ENCODE data around the gene MUC3A. TPM values are rescaled to one million over a fixed set of nuclear protein-coding genes. Genes with fewer than 3 reads are reported as not detected.
"Not testable (repeated sequence)": the region's sequence is repeated elsewhere in the genome, so short reads cannot be mapped to it uniquely, and the experiment has no call there.

The MUC3A gene
- total and polyA plus RNA-seq, 4 donors: 0.25 to 2.9 (median 0.87) TPM

GRCh38 chr7:101000025-101000424, 50.7 kb downstream of the MUC3A start:
- not testable (repeated sequence) for H3K9me3 ChIP-seq (ENCODE audit: control insufficient read depth in 4 of 4, low read length in 3 of 4); DNase-seq (ENCODE audit: low spot score); H3K27ac ChIP-seq (ENCODE audit: low read depth in 1 of 2, low read length in 2 of 2); H3K4me3 ChIP-seq (ENCODE audit: low read depth in 1 of 3, low read length in 3 of 3); H3K36me3 ChIP-seq (ENCODE audit: control insufficient read depth in 4 of 4, insufficient read depth in 3 of 4, low read depth in 1 of 4, low read length in 3 of 4); H3K9ac ChIP-seq (ENCODE audit: low read depth in 1 of 2, low read length in 2 of 2); H3K4me1 ChIP-seq (ENCODE audit: control insufficient read depth in 4 of 4, insufficient read depth in 4 of 4, low read length in 3 of 4); H3K27me3 ChIP-seq (ENCODE audit: control insufficient read depth in 4 of 4, insufficient read depth in 4 of 4, low read length in 3 of 4)
- 84% methylated on average over 10 of the region's 10 CpGs for WGBS

DNA sequence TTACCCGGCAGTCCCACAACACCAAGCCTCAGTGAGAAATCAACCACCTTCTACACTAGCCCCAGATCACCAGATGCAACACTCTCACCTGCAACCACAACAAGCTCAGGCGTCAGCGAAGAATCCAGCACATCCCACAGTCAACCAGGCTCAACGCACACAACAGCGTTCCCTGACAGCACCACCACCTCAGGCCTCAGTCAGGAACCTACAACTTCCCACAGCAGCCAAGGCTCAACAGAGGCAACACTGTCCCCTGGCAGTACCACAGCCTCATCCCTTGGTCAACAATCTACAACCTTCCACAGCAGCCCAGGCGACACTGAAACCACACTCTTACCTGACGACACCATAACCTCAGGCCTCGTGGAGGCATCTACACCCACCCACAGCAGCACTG, 53.0 kb downstream of the MUC3A start:
- not testable (repeated sequence) for H3K27ac ChIP-seq (ENCODE audit: low read depth in 1 of 2, low read length in 2 of 2); DNase-seq (ENCODE audit: low spot score); H3K9me3 ChIP-seq (ENCODE audit: control insufficient read depth in 4 of 4, low read length in 3 of 4); H3K27me3 ChIP-seq (ENCODE audit: control insufficient read depth in 4 of 4, insufficient read depth in 4 of 4, low read length in 3 of 4); H3K4me1 ChIP-seq (ENCODE audit: control insufficient read depth in 4 of 4, insufficient read depth in 4 of 4, low read length in 3 of 4); H3K4me3 ChIP-seq (ENCODE audit: low read depth in 1 of 3, low read length in 3 of 3); H3K36me3 ChIP-seq (ENCODE audit: control insufficient read depth in 4 of 4, insufficient read depth in 3 of 4, low read depth in 1 of 4, low read length in 3 of 4); H3K9ac ChIP-seq (ENCODE audit: low read depth in 1 of 2, low read length in 2 of 2)
- WGBS: 97% methylated on average over 2 of the region's 8 CpGs

DNA sequence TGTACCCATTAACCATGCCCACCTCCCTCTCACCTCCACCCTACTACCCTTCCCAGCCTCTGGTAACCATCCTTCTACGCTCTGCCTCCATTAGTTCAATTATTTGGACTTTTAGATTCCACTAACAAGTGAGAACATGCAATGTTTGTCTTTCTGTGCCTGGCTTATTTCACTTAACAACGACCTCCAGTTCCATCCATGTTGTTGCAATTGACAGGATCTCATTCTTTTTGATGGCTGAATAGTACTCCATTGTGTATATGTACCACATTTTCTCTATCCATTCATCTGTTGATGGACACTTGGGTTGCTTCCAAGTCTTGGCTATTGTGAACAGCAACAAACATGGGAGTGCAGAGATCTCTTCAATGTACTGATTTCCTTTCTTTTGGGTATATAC, 58.0 kb downstream of the MUC3A start:
- not testable (repeated sequence) for DNase-seq (ENCODE audit: low spot score); H3K4me1 ChIP-seq (ENCODE audit: control insufficient read depth in 4 of 4, insufficient read depth in 4 of 4, low read length in 3 of 4); H3K9me3 ChIP-seq (ENCODE audit: control insufficient read depth in 4 of 4, low read length in 3 of 4); H3K9ac ChIP-seq (ENCODE audit: low read depth in 1 of 2, low read length in 2 of 2); H3K36me3 ChIP-seq (ENCODE audit: control insufficient read depth in 4 of 4, insufficient read depth in 3 of 4, low read depth in 1 of 4, low read length in 3 of 4); H3K27ac ChIP-seq (ENCODE audit: low read depth in 1 of 2, low read length in 2 of 2); H3K4me3 ChIP-seq (ENCODE audit: low read depth in 1 of 3, low read length in 3 of 3); H3K27me3 ChIP-seq (ENCODE audit: control insufficient read depth in 4 of 4, insufficient read depth in 4 of 4, low read length in 3 of 4)
- WGBS: 66% methylated on average over 2 of the region's 2 CpGs

DNA sequence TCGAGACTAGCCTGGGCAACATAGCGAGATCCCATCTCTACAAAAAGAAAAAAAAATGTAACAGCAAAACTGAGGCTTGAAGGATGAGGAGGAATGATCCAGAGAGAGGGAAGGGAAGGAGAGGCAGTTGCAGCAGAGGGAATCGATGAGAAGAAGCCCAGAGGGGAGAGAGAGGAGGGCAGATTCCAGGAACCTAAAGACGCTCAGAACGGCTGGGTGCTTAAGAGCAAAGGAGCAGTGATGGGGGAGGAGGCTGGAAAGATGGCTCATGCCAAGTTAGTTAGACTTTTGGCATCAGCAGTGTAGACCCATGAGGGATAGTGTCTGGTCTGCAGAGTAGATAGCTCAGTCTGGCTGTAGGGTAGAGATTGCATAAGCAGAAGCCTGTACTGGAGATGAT, 60.3 kb downstream of the MUC3A start:
- Histone ChIP-seq H3K9me3 (ENCODE audit: control insufficient read depth in 4 of 4, low read length in 3 of 4) (no peaks in the 10 kb centered on the region), H3K27ac (ENCODE audit: low read depth in 1 of 2, low read length in 2 of 2) (no peak overlapping the region), H3K36me3 (ENCODE audit: control insufficient read depth in 4 of 4, insufficient read depth in 3 of 4, low read depth in 1 of 4, low read length in 3 of 4) (no peaks in the 10 kb centered on the region), H3K4me3 (ENCODE audit: low read depth in 1 of 3, low read length in 3 of 3) (no peak overlapping the region), H3K27me3 (ENCODE audit: control insufficient read depth in 4 of 4, insufficient read depth in 4 of 4, low read length in 3 of 4) (peaks cover 0 to 4% (median 0%) of the 10 kb centered on the region in 4 donors), H3K4me1 (ENCODE audit: control insufficient read depth in 4 of 4, insufficient read depth in 4 of 4, low read length in 3 of 4) (no peaks in the 10 kb centered on the region), H3K9ac (ENCODE audit: low read depth in 1 of 2, low read length in 2 of 2) (no peak overlapping the region)
- TF ChIP-seq YY1 (IDR thresholded peaks at IDR 0.05) (no peak), SP1 (IDR thresholded peaks at IDR 0.05) (no peak), GABPA (IDR thresholded peaks at IDR 0.05 in 1 of 2, conservative IDR thresholded peaks at IDR 0.05 in 1 of 2) (no peak), NR2F2 (IDR thresholded peaks at IDR 0.05) (no peak), JUND (IDR thresholded peaks at IDR 0.05) (no peak), ATF3 (IDR thresholded peaks at IDR 0.05) (no peak), FOXA1 (IDR thresholded peaks at IDR 0.05) (no peak), TAF1 (conservative IDR thresholded peaks at IDR 0.05) (no peak), RAD21 (IDR thresholded peaks at IDR 0.05) (no peak)
- TF ChIP-seq, protein P1, sequence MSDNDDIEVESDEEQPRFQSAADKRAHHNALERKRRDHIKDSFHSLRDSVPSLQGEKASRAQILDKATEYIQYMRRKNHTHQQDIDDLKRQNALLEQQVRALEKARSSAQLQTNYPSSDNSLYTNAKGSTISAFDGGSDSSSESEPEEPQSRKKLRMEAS (IDR thresholded peaks at IDR 0.05): no peak
- TF ChIP-seq, protein P2, sequence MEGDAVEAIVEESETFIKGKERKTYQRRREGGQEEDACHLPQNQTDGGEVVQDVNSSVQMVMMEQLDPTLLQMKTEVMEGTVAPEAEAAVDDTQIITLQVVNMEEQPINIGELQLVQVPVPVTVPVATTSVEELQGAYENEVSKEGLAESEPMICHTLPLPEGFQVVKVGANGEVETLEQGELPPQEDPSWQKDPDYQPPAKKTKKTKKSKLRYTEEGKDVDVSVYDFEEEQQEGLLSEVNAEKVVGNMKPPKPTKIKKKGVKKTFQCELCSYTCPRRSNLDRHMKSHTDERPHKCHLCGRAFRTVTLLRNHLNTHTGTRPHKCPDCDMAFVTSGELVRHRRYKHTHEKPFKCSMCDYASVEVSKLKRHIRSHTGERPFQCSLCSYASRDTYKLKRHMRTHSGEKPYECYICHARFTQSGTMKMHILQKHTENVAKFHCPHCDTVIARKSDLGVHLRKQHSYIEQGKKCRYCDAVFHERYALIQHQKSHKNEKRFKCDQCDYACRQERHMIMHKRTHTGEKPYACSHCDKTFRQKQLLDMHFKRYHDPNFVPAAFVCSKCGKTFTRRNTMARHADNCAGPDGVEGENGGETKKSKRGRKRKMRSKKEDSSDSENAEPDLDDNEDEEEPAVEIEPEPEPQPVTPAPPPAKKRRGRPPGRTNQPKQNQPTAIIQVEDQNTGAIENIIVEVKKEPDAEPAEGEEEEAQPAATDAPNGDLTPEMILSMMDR (IDR thresholded peaks at IDR 0.05; ENCODE audit: low read depth, low read length, missing input control): no peak
- 74% methylated on average over 5 of the region's 5 CpGs for whole genome bisulfite sequencing
- DNase-seq (ENCODE audit: low spot score): no peak
